DOHH2 (cell line): ENCODE data around the gene UNC5B.

Experiments
- H3F3A ChIP-seq: fragments of 200-600 bp; sonication (generic), shearing (Covaris generic); 2 replicates; pipeline ENCODE4 v1.6.0; 2016; ENCODE audit warnings: antibody characterized with exemption, mild to moderate bottlenecking; ENCODE audit not compliant: control insufficient read depth, insufficient read depth
- H3K27ac ChIP-seq: fragments of 200-600 bp; sonication (generic); 2 replicates; pipeline ENCODE4 v1.5.1; 2014; ENCODE audit warnings: low read depth, mild to moderate bottlenecking, low read length, moderate library complexity
- H3K27me3 ChIP-seq: fragments of 200-600 bp; sonication (generic); 2 replicates; pipeline ENCODE4 v1.6.1; 2014; ENCODE audit warnings: mild to moderate bottlenecking, low read length, mixed read lengths; ENCODE audit not compliant: control insufficient read depth
- H3K36me3 ChIP-seq: fragments of 200-600 bp; sonication (generic); 2 replicates; pipeline ENCODE4 v1.6.1; 2014; ENCODE audit warnings: mild to moderate bottlenecking, low read length, moderate library complexity, mixed read lengths; ENCODE audit not compliant: control insufficient read depth
- H3K4me1 ChIP-seq: fragments of 200-600 bp; sonication (generic); 2 replicates; pipeline ENCODE4 v1.6.1; 2014; ENCODE audit warnings: mild to moderate bottlenecking, low read length, mixed read lengths; ENCODE audit not compliant: control insufficient read depth
- H3K4me2 ChIP-seq: fragments of 200-600 bp; sonication (generic); 2 replicates; pipeline ENCODE4 v1.6.0; 2014; ENCODE audit warnings: mild to moderate bottlenecking, low read length, moderate library complexity
- H3K4me3 ChIP-seq: fragments of 200-600 bp; sonication (generic); 2 replicates; pipeline ENCODE4 v1.5.1; 2014; ENCODE audit warnings: mild to moderate bottlenecking, low read length, mixed read lengths
- H3K79me2 ChIP-seq: fragments of 200-600 bp; sonication (generic); 2 replicates; pipeline ENCODE4 v1.6.1; 2014; ENCODE audit warnings: mild to moderate bottlenecking, low read length, mixed read lengths; ENCODE audit not compliant: control insufficient read depth
- H3K9me2 ChIP-seq: fragments of 200-600 bp; sonication (generic); replicated peaks from 2 replicates; pipeline ENCODE4 v1.6.1; 2014; ENCODE audit warnings: mild to moderate bottlenecking, low read length, mixed read lengths; ENCODE audit not compliant: control insufficient read depth
- H3K9me3 ChIP-seq: fragments of 200-600 bp; sonication (generic); 2 replicates; pipeline ENCODE4 v1.6.1; 2014; ENCODE audit warnings: antibody characterized with exemption, low read length, mixed read lengths; ENCODE audit not compliant: control insufficient read depth, insufficient read depth
- H4K20me1 ChIP-seq: fragments of 200-600 bp; sonication (generic); 2 replicates; pipeline ENCODE4 v1.6.0; 2014; ENCODE audit warnings: low read depth, mild to moderate bottlenecking, antibody characterized with exemption, low read length, moderate library complexity; ENCODE audit not compliant: control insufficient read depth, insufficient read depth
- CTCF ChIP-seq: fragments of 200-600 bp; sonication (generic); IDR thresholded peaks from one replicate; pipeline ENCODE4 v1.5.1; 2014; ENCODE audit warnings: antibody characterized with exemption, mild to moderate bottlenecking, low read depth, low read length; ENCODE audit not compliant: poor library complexity, severe bottlenecking
- EZH2phosphoT487 ChIP-seq: fragments of 200-600 bp; sonication (generic); IDR thresholded peaks from 2 replicates; pipeline ENCODE4 v1.6.1; 2017; ENCODE audit warnings: borderline replicate concordance, mild to moderate bottlenecking, antibody characterized with exemption, low read length, moderate library complexity, mixed read lengths

Gene UNC5B

GRCh38 chr10:71259282-71259681, 46.9 kb downstream of the UNC5B start:
- peaks cover 3% of the 10 kb centered on the region; the same call in 1 of the 2 replicates for H3K27me3 ChIP-seq
- H3K9me3 ChIP-seq, result no peaks in the 10 kb centered on the region
- no peaks in the 10 kb centered on the region for H3K9me2 ChIP-seq
- H3K27ac ChIP-seq, result no peak overlapping the region
- H3K79me2 ChIP-seq, result no peaks in the 10 kb centered on the region
- H4K20me1 ChIP-seq, result no peaks in the 10 kb centered on the region
- no peak overlapping the region for H3K4me3 ChIP-seq
- H3K4me1 ChIP-seq, result no peaks in the 10 kb centered on the region
- H3F3A ChIP-seq, result no peaks in the 10 kb centered on the region
- no peak for TF ChIP-seq CTCF
- TF ChIP-seq EZH2phosphoT487, result no peak
- no peaks in the 10 kb centered on the region for H3K36me3 ChIP-seq
- H3K4me2 ChIP-seq, result no peak overlapping the region

- H3K27ac ChIP-seq, result no peak overlapping the region
- no peak overlapping the region for H3K4me2 ChIP-seq
- no peaks in the 10 kb centered on the region for H3K79me2 ChIP-seq
- no peaks in the 10 kb centered on the region for H4K20me1 ChIP-seq
- TF ChIP-seq EZH2phosphoT487 (no peak), CTCF (no peak)
- no peaks in the 10 kb centered on the region for H3F3A ChIP-seq
- no peaks in the 10 kb centered on the region for H3K9me2 ChIP-seq
- H3K27me3 ChIP-seq, result 0 out of 2 replicates have a peak, but pooled peaks cover 2% of the 10 kb centered on the region
- H3K4me3 ChIP-seq, result no peak overlapping the region
- no peaks in the 10 kb centered on the region for H3K9me3 ChIP-seq
- H3K4me1 ChIP-seq, result no peaks in the 10 kb centered on the region
- no peaks in the 10 kb centered on the region for H3K36me3 ChIP-seq
These were observed 47.6 kb downstream of the UNC5B start for GRCh38 chr10:71259815-71260501.

GRCh38 chr10:71260622-71261325, 48.4 kb downstream of the UNC5B start:
- Histone ChIP-seq H3K27ac (no peak overlapping the region), H3K9me3 (no peaks in the 10 kb centered on the region), H3K27me3 (no peaks in the 10 kb centered on the region), H3K36me3 (no peaks in the 10 kb centered on the region), H3K4me2 (no peak overlapping the region), H3F3A (no peaks in the 10 kb centered on the region), H3K9me2 (no peaks in the 10 kb centered on the region), H3K79me2 (no peaks in the 10 kb centered on the region), H3K4me3 (no peak overlapping the region), H3K4me1 (no peaks in the 10 kb centered on the region), H4K20me1 (no peaks in the 10 kb centered on the region)
- TF ChIP-seq CTCF, result no peak
- no peak for TF ChIP-seq EZH2phosphoT487
